Measurements from ENCODE around the gene MYT1.

The MYT1 gene

GRCh38 chr20:64159286-64159680 lies 5.0 kb upstream of the MYT1 start:
- no peak for DNase-seq (ENCODE audit: low spot score)
- Histone ChIP-seq H3K36me3 (replicated peaks in 1 of 2; ENCODE audit: control insufficient read depth in 2 of 2, insufficient read depth in 2 of 2, low read length in 2 of 2) (no peaks in the 10 kb centered on the region), H3K9me3 (replicated peaks in 1 of 2; ENCODE audit: control insufficient read depth in 2 of 2, insufficient read depth in 1 of 2, low read depth in 1 of 2, low read length in 2 of 2) (no peaks in the 10 kb centered on the region), H2AK5ac (ENCODE audit: low read depth, low read length) (peak overlapping the region; percentile 16), H3K9ac (ENCODE audit: low read depth, low read length, poor library complexity) (no peak overlapping the region), H3K4ac (ENCODE audit: low read length) (no peak overlapping the region), H3K4me2 (ENCODE audit: insufficient read depth, low read length, poor library complexity, severe bottlenecking) (no peak overlapping the region), H3K27me3 (ENCODE audit: control insufficient read depth in 3 of 3, insufficient read depth in 3 of 3, low read depth in 1 of 3, low read length in 3 of 3) (peaks cover 0 to 51% (median 8%) of the 10 kb centered on the region in 3 experiments), H2BK5ac (ENCODE audit: low read length) (peak overlapping the region; percentile 96), H2BK15ac (ENCODE audit: low read length) (peak overlapping the region; percentile 95), H4K8ac (ENCODE audit: low read depth, low read length) (no peak overlapping the region), H3K79me1 (ENCODE audit: low read depth, low read length) (no peaks in the 10 kb centered on the region), H4K91ac (ENCODE audit: low read depth, low read length, poor library complexity) (no peak overlapping the region), H3K27ac (replicated peaks; ENCODE audit: low read length) (no peak overlapping the region), H3K4me1 (ENCODE audit: control insufficient read depth in 2 of 2, insufficient read depth in 1 of 2, low read depth in 1 of 2, low read length in 2 of 2) (peaks cover 38 to 45% of the 10 kb centered on the region in 2 donors), H2BK120ac (ENCODE audit: low read depth, low read length) (peak overlapping the region; percentile 44), H3K23ac (ENCODE audit: low read depth, low read length, poor library complexity) (no peak overlapping the region), H2AFZ (ENCODE audit: low read length) (no peak overlapping the region), H3K18ac (ENCODE audit: low read length) (peak overlapping the region; percentile 94), H3K14ac (ENCODE audit: low read length) (no peak overlapping the region), H2BK12ac (ENCODE audit: low read length) (peak overlapping the region; percentile 87), H3K4me3 (ENCODE audit: low read length in 2 of 2) (no peak overlapping the region)
- WGBS, 2 donors (ENCODE audit: extremely low coverage in 2 of 2, insufficient read length in 2 of 2, insufficient replicate concordance in 1 of 2): no CpG with 5 or more reads among the region's 8 CpGs

GRCh38 chr20:64159711-64160110 lies 4.5 kb upstream of the MYT1 start:
- no CpG with 5 or more reads among the region's 7 CpGs for WGBS, 2 donors (ENCODE audit: extremely low coverage in 2 of 2, insufficient read length in 2 of 2, insufficient replicate concordance in 1 of 2)
- Histone ChIP-seq H3K4me1 (ENCODE audit: control insufficient read depth in 2 of 2, insufficient read depth in 1 of 2, low read depth in 1 of 2, low read length in 2 of 2) (peaks cover 38 to 45% of the 10 kb centered on the region in 2 donors), H3K4me2 (ENCODE audit: insufficient read depth, low read length, poor library complexity, severe bottlenecking) (no peak overlapping the region), H3K27me3 (ENCODE audit: control insufficient read depth in 3 of 3, insufficient read depth in 3 of 3, low read depth in 1 of 3, low read length in 3 of 3) (peaks cover 0 to 55% (median 8%) of the 10 kb centered on the region in 3 experiments), H3K4ac (ENCODE audit: low read length) (peak overlapping the region; percentile 26), H3K9ac (ENCODE audit: low read depth, low read length, poor library complexity) (no peak overlapping the region), H4K91ac (ENCODE audit: low read depth, low read length, poor library complexity) (no peak overlapping the region), H3K23ac (ENCODE audit: low read depth, low read length, poor library complexity) (no peak overlapping the region), H3K27ac (replicated peaks; ENCODE audit: low read length) (peak overlapping the region; percentile 24), H3K36me3 (replicated peaks in 1 of 2; ENCODE audit: control insufficient read depth in 2 of 2, insufficient read depth in 2 of 2, low read length in 2 of 2) (no peaks in the 10 kb centered on the region), H2AK5ac (ENCODE audit: low read depth, low read length) (peak overlapping the region; percentile 16), H3K14ac (ENCODE audit: low read length) (no peak overlapping the region), H3K4me3 (ENCODE audit: low read length in 2 of 2) (no peak overlapping the region), H2BK120ac (ENCODE audit: low read depth, low read length) (peak overlapping the region; percentile 44), H2BK15ac (ENCODE audit: low read length) (peak overlapping the region; percentile 95), H4K8ac (ENCODE audit: low read depth, low read length) (no peak overlapping the region), H3K18ac (ENCODE audit: low read length) (peak overlapping the region; percentile 94), H3K79me1 (ENCODE audit: low read depth, low read length) (no peaks in the 10 kb centered on the region), H3K9me3 (replicated peaks in 1 of 2; ENCODE audit: control insufficient read depth in 2 of 2, insufficient read depth in 1 of 2, low read depth in 1 of 2, low read length in 2 of 2) (no peaks in the 10 kb centered on the region), H2BK12ac (ENCODE audit: low read length) (peak overlapping the region; percentile 89), H2AFZ (ENCODE audit: low read length) (no peak overlapping the region), H2BK5ac (ENCODE audit: low read length) (peak overlapping the region; percentile 96)
- no peak for DNase-seq (ENCODE audit: low spot score)

- peak overlapping the region; percentile 95 for H2BK15ac ChIP-seq (ENCODE audit: low read length)
- WGBS, 2 donors (ENCODE audit: extremely low coverage in 2 of 2, insufficient read length in 2 of 2, insufficient replicate concordance in 1 of 2): no CpG with 5 or more reads among the region's 5 CpGs
- H2AFZ ChIP-seq (ENCODE audit: low read length): no peak overlapping the region
- peak overlapping the region; percentile 87 for H3K18ac ChIP-seq (ENCODE audit: low read length)
- H3K36me3 ChIP-seq (replicated peaks in 1 of 2; ENCODE audit: control insufficient read depth in 2 of 2, insufficient read depth in 2 of 2, low read length in 2 of 2): no peaks in the 10 kb centered on the region
- peak overlapping the region; percentile 66 for H3K27ac ChIP-seq (replicated peaks; ENCODE audit: low read length)
- H2BK120ac ChIP-seq (ENCODE audit: low read depth, low read length): peak overlapping the region; percentile 44
- H3K14ac ChIP-seq (ENCODE audit: low read length): no peak overlapping the region
- no peak overlapping the region for H3K23ac ChIP-seq (ENCODE audit: low read depth, low read length, poor library complexity)
- no peak overlapping the region for H3K4ac ChIP-seq (ENCODE audit: low read length)
- H2BK12ac ChIP-seq (ENCODE audit: low read length): peak overlapping the region; percentile 28
- H3K9ac ChIP-seq (ENCODE audit: low read depth, low read length, poor library complexity): no peak overlapping the region
- H2AK5ac ChIP-seq (ENCODE audit: low read depth, low read length): peak overlapping the region; percentile 16
- peak overlapping the region; percentile 96 for H2BK5ac ChIP-seq (ENCODE audit: low read length)
- H4K91ac ChIP-seq (ENCODE audit: low read depth, low read length, poor library complexity): no peak overlapping the region
- peak overlapping the region; percentile 51 for H3K4me2 ChIP-seq (ENCODE audit: insufficient read depth, low read length, poor library complexity, severe bottlenecking)
- H3K4me3 ChIP-seq (ENCODE audit: low read length in 2 of 2): no peak overlapping the region
- peak; percentile 43 for DNase-seq (ENCODE audit: low spot score)
- H4K8ac ChIP-seq (ENCODE audit: low read depth, low read length): no peak overlapping the region
- H3K9me3 ChIP-seq (replicated peaks in 1 of 2; ENCODE audit: control insufficient read depth in 2 of 2, insufficient read depth in 1 of 2, low read depth in 1 of 2, low read length in 2 of 2): no peaks in the 10 kb centered on the region
- H3K79me1 ChIP-seq (ENCODE audit: low read depth, low read length): no peaks in the 10 kb centered on the region
- H3K27me3 ChIP-seq (ENCODE audit: control insufficient read depth in 3 of 3, insufficient read depth in 3 of 3, low read depth in 1 of 3, low read length in 3 of 3): peaks cover 0 to 60% (median 8%) of the 10 kb centered on the region in 3 experiments
- peaks cover 38 to 45% of the 10 kb centered on the region in 2 donors for H3K4me1 ChIP-seq (ENCODE audit: control insufficient read depth in 2 of 2, insufficient read depth in 1 of 2, low read depth in 1 of 2, low read length in 2 of 2)
These were observed 4.1 kb upstream of the MYT1 start for GRCh38 chr20:64160118-64160517.

GRCh38 chr20:64160526-64161355 lies 3.5 kb upstream of the MYT1 start:
- no peak overlapping the region for H2BK15ac ChIP-seq (ENCODE audit: low read length)
- no peaks in the 10 kb centered on the region for H3K79me1 ChIP-seq (ENCODE audit: low read depth, low read length)
- peak overlapping the region; percentile 16 for H2AK5ac ChIP-seq (ENCODE audit: low read depth, low read length)
- peaks cover 33 to 39% of the 10 kb centered on the region in 2 donors for H3K4me1 ChIP-seq (ENCODE audit: control insufficient read depth in 2 of 2, insufficient read depth in 1 of 2, low read depth in 1 of 2, low read length in 2 of 2)
- no CpG with 5 or more reads among the region's 32 CpGs for WGBS, 2 donors (ENCODE audit: extremely low coverage in 2 of 2, insufficient read length in 2 of 2, insufficient replicate concordance in 1 of 2)
- H3K4me2 ChIP-seq (ENCODE audit: insufficient read depth, low read length, poor library complexity, severe bottlenecking): peak overlapping the region; percentile 51
- H3K9ac ChIP-seq (ENCODE audit: low read depth, low read length, poor library complexity): peak overlapping the region; percentile 57
- H2AFZ ChIP-seq (ENCODE audit: low read length): no peak overlapping the region
- peaks cover 0 to 62% (median 8%) of the 10 kb centered on the region in 3 experiments for H3K27me3 ChIP-seq (ENCODE audit: control insufficient read depth in 3 of 3, insufficient read depth in 3 of 3, low read depth in 1 of 3, low read length in 3 of 3)
- no peak overlapping the region for H3K4me3 ChIP-seq (ENCODE audit: low read length in 2 of 2)
- peak; percentile 52 for DNase-seq (ENCODE audit: low spot score)
- H2BK5ac ChIP-seq (ENCODE audit: low read length): no peak overlapping the region
- no peaks in the 10 kb centered on the region for H3K9me3 ChIP-seq (replicated peaks in 1 of 2; ENCODE audit: control insufficient read depth in 2 of 2, insufficient read depth in 1 of 2, low read depth in 1 of 2, low read length in 2 of 2)
- H3K27ac ChIP-seq (replicated peaks; ENCODE audit: low read length): peak overlapping the region; percentile 66
- H3K18ac ChIP-seq (ENCODE audit: low read length): peak overlapping the region; percentile 87
- H3K36me3 ChIP-seq (replicated peaks in 1 of 2; ENCODE audit: control insufficient read depth in 2 of 2, insufficient read depth in 2 of 2, low read length in 2 of 2): no peaks in the 10 kb centered on the region
- no peak overlapping the region for H4K91ac ChIP-seq (ENCODE audit: low read depth, low read length, poor library complexity)
- no peak overlapping the region for H4K8ac ChIP-seq (ENCODE audit: low read depth, low read length)
- H2BK120ac ChIP-seq (ENCODE audit: low read depth, low read length): no peak overlapping the region
- H3K14ac ChIP-seq (ENCODE audit: low read length): no peak overlapping the region
- H3K4ac ChIP-seq (ENCODE audit: low read length): no peak overlapping the region
- H2BK12ac ChIP-seq (ENCODE audit: low read length): peak overlapping the region; percentile 28
- H3K23ac ChIP-seq (ENCODE audit: low read depth, low read length, poor library complexity): no peak overlapping the region
